SK-N-SH treated with all-trans-retinoic acid at 6 μM for 48 hours (cell line): ENCODE measurements around the gene SLC6A9.

Source experiments
- ATAC-seq: fragments of 200-7000 bp; cut with Tn5 transposase; 3 replicates; pipeline ENCODE4 v1.9.1; 2020; ENCODE audit warnings: mild to moderate bottlenecking, moderate library complexity
- ARNTL ChIP-seq: fragments of 450-650 bp; formaldehyde crosslinking; IDR thresholded peaks from 2 replicates; pipeline ENCODE4 v1.5.0; 2020; ENCODE audit warnings: low read depth, mild to moderate bottlenecking, moderate library complexity, borderline replicate concordance
- BACH2 ChIP-seq: fragments of 250-450 bp; sonication (Bioruptor Pico); IDR thresholded peaks from 2 replicates; pipeline ENCODE4 v1.9.0; 2021; ENCODE audit warnings: mild to moderate bottlenecking, borderline replicate concordance
- CREB5 ChIP-seq: fragments of 250-450 bp; sonication (Bioruptor Pico); IDR thresholded peaks from 2 replicates; pipeline ENCODE4 v1.5.1; 2020; ENCODE audit warnings: low read depth, mild to moderate bottlenecking, moderate library complexity
- CSDC2 ChIP-seq: fragments of 250-450 bp; sonication (Bioruptor Pico); IDR thresholded peaks from 2 replicates; pipeline ENCODE4 v1.5.0; 2020; ENCODE audit warnings: mild to moderate bottlenecking, moderate library complexity
- CSRNP3 ChIP-seq: fragments of 250-450 bp; sonication (Bioruptor Pico); IDR thresholded peaks from 2 replicates; pipeline ENCODE4 v1.5.1; 2021; ENCODE audit warnings: mild to moderate bottlenecking, moderate library complexity
- ESRRG ChIP-seq: fragments of 250-450 bp; sonication (Bioruptor Pico); IDR thresholded peaks from 2 replicates; pipeline ENCODE4 v1.6.1; 2021; ENCODE audit warnings: mild to moderate bottlenecking
- GLIS3 ChIP-seq: fragments of 250-450 bp; sonication (Bioruptor Pico); IDR thresholded peaks from 2 replicates; pipeline ENCODE4 v1.5.0; 2020; ENCODE audit warnings: mild to moderate bottlenecking, moderate library complexity
- OSR1 ChIP-seq: fragments of 250-450 bp; sonication (Bioruptor Pico); IDR thresholded peaks from 2 replicates; pipeline ENCODE4 v1.8.0; 2022; ENCODE audit warnings: moderate library complexity, mild to moderate bottlenecking, inconsistent platforms
- PATZ1 ChIP-seq: fragments of 250-450 bp; sonication (Bioruptor Pico); IDR thresholded peaks from 2 replicates; pipeline ENCODE4 v1.8.0; 2020; ENCODE audit warnings: mild to moderate bottlenecking, moderate library complexity, borderline replicate concordance
- POU6F1 ChIP-seq: fragments of 250-450 bp; sonication (Bioruptor Pico); IDR thresholded peaks from 2 replicates; pipeline ENCODE4 v1.8.0; 2021; ENCODE audit warnings: low read depth, mild to moderate bottlenecking, moderate library complexity, borderline replicate concordance
- PPARA ChIP-seq: fragments of 250-450 bp; sonication (Bioruptor Pico); IDR thresholded peaks from 2 replicates; pipeline ENCODE4 v1.5.0; 2020; ENCODE audit warnings: mild to moderate bottlenecking, borderline replicate concordance
- RARB ChIP-seq: fragments of 250-450 bp; sonication (Bioruptor Pico); IDR thresholded peaks from 2 replicates; pipeline ENCODE4 v1.8.0; 2021; ENCODE audit warnings: mild to moderate bottlenecking, moderate library complexity
- TCF4 ChIP-seq: fragments of 250-450 bp; sonication (Bioruptor Pico); IDR thresholded peaks from 2 replicates; pipeline ENCODE4 v1.8.0; 2021; ENCODE audit warnings: mild to moderate bottlenecking, moderate library complexity, borderline replicate concordance
- TOX ChIP-seq: fragments of 250-450 bp; sonication (Bioruptor Pico); IDR thresholded peaks from 2 replicates; pipeline ENCODE4 v1.8.0; 2021; ENCODE audit warnings: mild to moderate bottlenecking, moderate library complexity, borderline replicate concordance
- ZFP3 ChIP-seq: fragments of 250-450 bp; sonication (Bioruptor Pico); IDR thresholded peaks from 2 replicates; pipeline ENCODE4 v1.5.0; 2020; ENCODE audit warnings: mild to moderate bottlenecking, moderate library complexity
- ZFP30 ChIP-seq: fragments of 450-650 bp; formaldehyde crosslinking; IDR thresholded peaks from 2 replicates; pipeline ENCODE4 v1.5.0; 2022; ENCODE audit warnings: mild to moderate bottlenecking, moderate library complexity
- ZNF565 ChIP-seq: fragments of 450-650 bp; formaldehyde crosslinking; conservative IDR thresholded peaks from 2 replicates; pipeline ENCODE4 v1.5.0; 2020; ENCODE audit warnings: low read depth, mild to moderate bottlenecking, moderate library complexity
- ZNF70 ChIP-seq: fragments of 450-650 bp; formaldehyde crosslinking; IDR thresholded peaks from 2 replicates; pipeline ENCODE4 v1.5.0; 2020; ENCODE audit warnings: mild to moderate bottlenecking, moderate library complexity
- ZNF8 ChIP-seq: fragments of 450-650 bp; formaldehyde crosslinking; IDR thresholded peaks from 2 replicates; pipeline ENCODE4 v1.5.0; 2020; ENCODE audit warnings: mild to moderate bottlenecking, moderate library complexity

SLC6A9 gene

GRCh38 chr1:43977376-43978263 lies 53.6 kb downstream of the SLC6A9 start:
- TF ChIP-seq ESRRG (CRISPR knock-in tag) = no peak
- TF ChIP-seq GLIS3 (CRISPR knock-in tag) = no peak
- no peak for ATAC-seq

GRCh38 chr1:43976890-43977289 lies 54.4 kb downstream of the SLC6A9 start:
- TF ChIP-seq PPARA (CRISPR knock-in tag) (no peak), ARNTL (CRISPR knock-in tag) (no peak), CREB5 (CRISPR knock-in tag) (no peak), ZNF70 (CRISPR knock-in tag) (no peak), ZNF8 (CRISPR knock-in tag) (no peak), RARB (CRISPR knock-in tag) (no peak), OSR1 (no peak), BACH2 (CRISPR knock-in tag) (no peak), CSDC2 (CRISPR knock-in tag) (no peak), ZNF565 (no peak), POU6F1 (CRISPR knock-in tag) (no peak), CSRNP3 (CRISPR knock-in tag) (no peak), ESRRG (CRISPR knock-in tag) (no peak), TOX (CRISPR knock-in tag) (no peak), GLIS3 (CRISPR knock-in tag) (no peak), PATZ1 (CRISPR knock-in tag) (no peak), TCF4 (no peak)
- TF ChIP-seq, all 23 proteins: peak for 0
- no peak for ATAC-seq

GRCh38 chr1:43976045-43976444 lies 55.2 kb downstream of the SLC6A9 start:
- TF ChIP-seq ESRRG (CRISPR knock-in tag) (no peak), ZFP3 (CRISPR knock-in tag) (no peak), ZFP30 (CRISPR knock-in tag) (no peak), ZNF565 (no peak), PATZ1 (CRISPR knock-in tag) (no peak), BACH2 (CRISPR knock-in tag) (no peak), ARNTL (CRISPR knock-in tag) (no peak), RARB (CRISPR knock-in tag) (no peak), CREB5 (CRISPR knock-in tag) (no peak), TCF4 (no peak), CSRNP3 (CRISPR knock-in tag) (no peak)
- no peak for ATAC-seq
